SU-DHL-6 (cell line): ENCODE results near the gene KCNK16.

Experiments used
- CTCF ChIP-seq: fragments of 200-600 bp; sonication (generic); IDR thresholded peaks from one replicate; pipeline ENCODE4 v1.5.1; 2017; ENCODE audit warnings: antibody characterized with exemption, mild to moderate bottlenecking, low read length, moderate library complexity; ENCODE audit not compliant: insufficient read depth, poor library complexity, severe bottlenecking
- EZH2phosphoT487 ChIP-seq: fragments of 200-600 bp; sonication (generic), shearing (Covaris generic); conservative IDR thresholded peaks from 2 replicates; pipeline ENCODE4 v1.6.1; 2018; ENCODE audit warnings: mild to moderate bottlenecking, antibody characterized with exemption, low read length, moderate library complexity, mixed read lengths

DNA sequence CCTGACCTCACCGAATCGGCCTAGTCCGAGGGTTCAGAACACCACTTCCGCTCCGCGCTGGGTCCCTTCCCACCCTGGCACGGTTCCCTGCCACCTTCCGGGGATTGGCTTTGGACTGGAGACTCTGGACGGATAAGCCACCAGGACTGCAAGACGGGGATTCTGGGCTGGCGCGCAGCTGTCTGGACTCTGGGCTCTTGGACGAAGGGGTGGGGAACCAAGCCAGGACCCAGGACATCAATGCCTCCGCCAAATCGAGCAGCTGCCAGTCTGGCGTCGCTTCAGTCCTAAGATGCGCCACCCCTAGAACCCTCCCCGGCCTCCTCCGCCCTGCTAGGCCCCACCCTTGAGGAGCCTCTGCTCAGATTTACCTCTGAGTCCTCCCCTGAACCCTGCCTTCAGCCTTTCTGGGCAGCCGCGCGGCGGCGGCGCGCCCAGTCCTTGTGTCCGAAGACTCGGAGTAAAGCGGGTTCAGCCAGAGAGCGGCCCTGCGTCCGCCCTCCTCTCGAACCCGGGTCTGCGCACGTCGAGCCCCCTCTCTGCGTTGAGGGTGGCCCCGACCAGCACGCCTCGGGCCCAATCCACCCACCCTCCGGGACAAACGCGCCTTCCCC is 9.5 kb downstream of the KCNK16 start:
- TF ChIP-seq CTCF: no peak
- no peak for TF ChIP-seq EZH2phosphoT487
